WTC11 (cell line): ENCODE results near the gene NLRX1. TPM values are rescaled to one million over a fixed set of nuclear protein-coding genes. Genes with fewer than 3 reads are reported as not detected.

Source experiments
- ATAC-seq: fragments of 200-7000 bp; cut with Tn5 transposase; 2 replicates; pipeline ENCODE4 v1.10.0; 2021; ENCODE audit warnings: mild to moderate bottlenecking, moderate library complexity
- CTCF ChIA-PET: fragments of 300-600 bp; sonication (Branson Sonifier 250); formaldehyde crosslinking; loops from one replicate; lab custom pipeline; 2021; ENCODE audit warnings: antibody characterized with exemption; lab: Charles Lee
- POLR2A ChIA-PET: fragments of 350-600 bp; sonication (Branson Sonifier 250); formaldehyde crosslinking; loops from one replicate; lab custom pipeline; 2021; ENCODE audit warnings: antibody characterized with exemption; lab: Charles Lee
- DNase-seq: peaks from one replicate; pipeline ENCODE4 v3.0.0; 2021; ENCODE audit warnings: low spot score
- H3K27ac Mint-ChIP-seq: 2 replicates; pipeline ENCODE4 v1.8.0; 2021; ENCODE audit warnings: mixed read lengths
- H3K27me3 Mint-ChIP-seq: 2 replicates; pipeline ENCODE4 v1.8.0; 2021; ENCODE audit warnings: low read depth, mild to moderate bottlenecking, moderate library complexity, mixed read lengths
- H3K36me3 Mint-ChIP-seq: 2 replicates; pipeline ENCODE4 v1.8.0; 2021; ENCODE audit warnings: mixed read lengths
- H3K4me1 Mint-ChIP-seq: 2 replicates; pipeline ENCODE4 v1.8.0; 2022; ENCODE audit warnings: mixed read lengths
- H3K4me3 Mint-ChIP-seq: 2 replicates; pipeline ENCODE4 v1.8.0; 2021; ENCODE audit warnings: mild to moderate bottlenecking, moderate library complexity, mixed read lengths
- H3K9me3 Mint-ChIP-seq: 2 replicates; pipeline ENCODE4 v1.8.0; 2021; ENCODE audit warnings: mixed read lengths
- ARID4B ChIP-seq: sonication (generic); formaldehyde crosslinking; IDR thresholded peaks from 2 replicates; pipeline ENCODE4 v1.8.0; 2023; ENCODE audit warnings: missing genetic modification reagents, mild to moderate bottlenecking, borderline replicate concordance
- ATF6 ChIP-seq: sonication (generic); formaldehyde crosslinking; IDR thresholded peaks from 2 replicates; pipeline ENCODE4 v1.8.1; 2023; ENCODE audit warnings: mild to moderate bottlenecking, missing genetic modification reagents
- CREB1 ChIP-seq: sonication (generic); formaldehyde crosslinking; IDR thresholded peaks from 2 replicates; pipeline ENCODE4 v1.8.0; 2023; ENCODE audit warnings: mild to moderate bottlenecking, missing genetic modification reagents
- EMX1 ChIP-seq: fragments of 250-450 bp; sonication (Bioruptor Pico); IDR thresholded peaks from 2 replicates; pipeline ENCODE4 v1.8.0; 2021; ENCODE audit warnings: mild to moderate bottlenecking
- HMGXB4 ChIP-seq: sonication (generic); formaldehyde crosslinking; IDR thresholded peaks from 2 replicates; pipeline ENCODE4 v1.8.1; 2023; ENCODE audit warnings: mild to moderate bottlenecking, moderate library complexity, missing genetic modification reagents
- MAX ChIP-seq: sonication (generic); formaldehyde crosslinking; IDR thresholded peaks from 2 replicates; pipeline ENCODE4 v1.8.0; 2022; ENCODE audit warnings: mild to moderate bottlenecking, missing genetic modification reagents
- MXD4 ChIP-seq: fragments of 250-450 bp; sonication (Bioruptor Pico); IDR thresholded peaks from 2 replicates; pipeline ENCODE4 v1.8.0; 2021; ENCODE audit warnings: mild to moderate bottlenecking, moderate library complexity, borderline replicate concordance
- NR1H2 ChIP-seq: sonication (generic); formaldehyde crosslinking; IDR thresholded peaks from 2 replicates; pipeline ENCODE4 v1.9.0; 2021; ENCODE audit warnings: mild to moderate bottlenecking, moderate library complexity, missing genetic modification reagents
- RELA ChIP-seq: sonication (generic); formaldehyde crosslinking; IDR thresholded peaks from 2 replicates; pipeline ENCODE4 v1.8.1; 2022; ENCODE audit warnings: missing genetic modification reagents, mild to moderate bottlenecking, borderline replicate concordance
- SMAD4 ChIP-seq: sonication (generic); formaldehyde crosslinking; IDR thresholded peaks from 2 replicates; pipeline ENCODE4 v1.8.0; 2022; ENCODE audit warnings: mild to moderate bottlenecking, missing genetic modification reagents
- ZBTB43 ChIP-seq: sonication (generic); formaldehyde crosslinking; IDR thresholded peaks from 2 replicates; pipeline ENCODE4 v1.8.1; 2023; ENCODE audit warnings: mild to moderate bottlenecking, missing genetic modification reagents
- ZNF219 ChIP-seq: sonication (generic); formaldehyde crosslinking; IDR thresholded peaks from 2 replicates; pipeline ENCODE4 v1.8.0; 2023; ENCODE audit warnings: missing genetic modification reagents, mild to moderate bottlenecking, borderline replicate concordance
- ZNF317 ChIP-seq: sonication (generic); formaldehyde crosslinking; IDR thresholded peaks from 2 replicates; pipeline ENCODE4 v1.8.1; 2023; ENCODE audit warnings: low read depth, mild to moderate bottlenecking, moderate library complexity, missing genetic modification reagents, borderline replicate concordance
- ZNF532 ChIP-seq: fragments of 250-450 bp; sonication (Bioruptor Pico); IDR thresholded peaks from 2 replicates; pipeline ENCODE4 v1.9.0; 2021; ENCODE audit warnings: mild to moderate bottlenecking, borderline replicate concordance
- ZSCAN18 ChIP-seq: fragments of 250-450 bp; sonication (Bioruptor Pico); IDR thresholded peaks from 2 replicates; pipeline ENCODE4 v2.1.2; 2022; ENCODE audit warnings: mild to moderate bottlenecking, moderate library complexity
- total RNA-seq: library from RNA; stranded (reverse); gene quantifications from 3 replicates; pipeline ENCODE4 v1.2.3, GENCODE V29; 2021

Gene NLRX1
- total RNA-seq, 1 experiment from 2014 or later = 20.8 TPM

GRCh38 chr11:119206511-119207414, 38.2 kb downstream of the NLRX1 start (continued):
- TF ChIP-seq ZNF532 (CRISPR knock-in tag) (no peak), CREB1 (CRISPR knock-in tag) (no peak), HMGXB4 (CRISPR knock-in tag) (0 out of 2 replicates have a peak, but pooled peaks have one; percentile 13), SMAD4 (CRISPR knock-in tag) (no peak; the same call in 1 of the 2 replicates), ARID4B (CRISPR knock-in tag) (0 out of 2 replicates have a peak, but pooled peaks have one; percentile 18), RELA (no peak), ZBTB43 (no peak), ZNF317 (no peak), ZNF219 (CRISPR knock-in tag) (peak; percentile 72; the same call in 1 of the 2 replicates), MAX (CRISPR knock-in tag) (no peak)

- Mint-ChIP-seq H3K4me1 (peaks cover 39% of the 10 kb centered on the region), H3K27ac (peak overlapping the region; percentile 96), H3K36me3 (peaks cover 3% of the 10 kb centered on the region; the same call in 1 of the 2 replicates), H3K27me3 (no peaks in the 10 kb centered on the region), H3K9me3 (no peaks in the 10 kb centered on the region), H3K4me3 (peak overlapping the region; percentile 95)
- no peak for DNase-seq
- CTCF ChIA-PET = interaction anchor here (1.6 to 2.8 kb wide), 4 partner anchors 39 to 148 kb away, joined by 6 to 20 read pairs (median 8); partner anchors contain the start of gene NLRX1
- ATAC-seq = no peak
- POLR2A ChIA-PET = no interaction called here
- no peak for TF ChIP-seq MAX (CRISPR knock-in tag)
- TF ChIP-seq NR1H2 (CRISPR knock-in tag) = no peak
- no peak for TF ChIP-seq ZSCAN18 (CRISPR knock-in tag)
- no peak for TF ChIP-seq ATF6
- TF ChIP-seq MXD4 = no peak
- no peak for TF ChIP-seq EMX1 (CRISPR knock-in tag)
These were observed 39.0 kb downstream of the NLRX1 start for GRCh38 chr11:119207415-119207960.
